ENCODE data around the gene ANKFN1. TPM values are rescaled to one million over a fixed set of nuclear protein-coding genes. Genes with fewer than 3 reads are reported as not detected.

Gene ANKFN1
- total RNA-seq, 1 donor from 2014 or later = not detected

DNA sequence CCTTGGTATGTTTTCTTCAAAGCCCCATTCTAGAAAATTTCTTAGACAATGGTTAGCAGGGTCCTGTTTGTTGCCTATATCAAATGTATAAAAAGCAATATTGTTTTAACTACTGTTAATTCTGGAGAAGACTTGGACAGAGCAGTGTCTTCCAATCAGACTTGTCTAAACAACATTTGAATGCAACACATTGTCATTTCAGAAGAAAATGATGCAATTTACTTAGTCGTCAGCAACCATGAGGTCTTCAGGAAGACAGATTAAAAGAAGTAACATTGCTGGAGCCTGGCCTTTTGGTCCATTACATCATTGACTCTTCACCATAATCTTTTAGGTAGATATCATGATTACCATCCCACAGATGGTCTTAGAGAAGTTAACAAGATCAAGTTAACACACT lies 94.5 kb downstream of the ANKFN1 start:
- H3K79me2 ChIP-seq (ENCODE audit: low read depth) = no peaks in the 10 kb centered on the region
- no peaks in the 10 kb centered on the region for H3F3A ChIP-seq (ENCODE audit: low read depth)
- Mint-ChIP-seq H3K27ac (no peak overlapping the region), H3K4me1 (no peaks in the 10 kb centered on the region), H3K9me3 (no peaks in the 10 kb centered on the region), H3K36me3 (no peaks in the 10 kb centered on the region), H3K4me3 (no peak overlapping the region), H3K27me3 (ENCODE audit: insufficient read depth, low read depth) (peaks cover 8% of the 10 kb centered on the region)
- no peaks in the 10 kb centered on the region for H4K20me1 ChIP-seq (ENCODE audit: low read depth)
- DNase-seq (ENCODE audit: low spot score) = no peak
- H3K36me3 ChIP-seq = no peaks in the 10 kb centered on the region
- no peak overlapping the region for H3K4me3 ChIP-seq
- H3K4me2 ChIP-seq = no peak overlapping the region
- H3K9me3 ChIP-seq (ENCODE audit: low read depth) = no peaks in the 10 kb centered on the region
- H3K27me3 ChIP-seq = no peaks in the 10 kb centered on the region
- no peaks in the 10 kb centered on the region for H3K4me1 ChIP-seq
- H2AFZ ChIP-seq (replicated peaks) = no peak overlapping the region
- no peak overlapping the region for H3K9ac ChIP-seq
- no peak overlapping the region for H3K27ac ChIP-seq
- TF ChIP-seq, protein P1, sequence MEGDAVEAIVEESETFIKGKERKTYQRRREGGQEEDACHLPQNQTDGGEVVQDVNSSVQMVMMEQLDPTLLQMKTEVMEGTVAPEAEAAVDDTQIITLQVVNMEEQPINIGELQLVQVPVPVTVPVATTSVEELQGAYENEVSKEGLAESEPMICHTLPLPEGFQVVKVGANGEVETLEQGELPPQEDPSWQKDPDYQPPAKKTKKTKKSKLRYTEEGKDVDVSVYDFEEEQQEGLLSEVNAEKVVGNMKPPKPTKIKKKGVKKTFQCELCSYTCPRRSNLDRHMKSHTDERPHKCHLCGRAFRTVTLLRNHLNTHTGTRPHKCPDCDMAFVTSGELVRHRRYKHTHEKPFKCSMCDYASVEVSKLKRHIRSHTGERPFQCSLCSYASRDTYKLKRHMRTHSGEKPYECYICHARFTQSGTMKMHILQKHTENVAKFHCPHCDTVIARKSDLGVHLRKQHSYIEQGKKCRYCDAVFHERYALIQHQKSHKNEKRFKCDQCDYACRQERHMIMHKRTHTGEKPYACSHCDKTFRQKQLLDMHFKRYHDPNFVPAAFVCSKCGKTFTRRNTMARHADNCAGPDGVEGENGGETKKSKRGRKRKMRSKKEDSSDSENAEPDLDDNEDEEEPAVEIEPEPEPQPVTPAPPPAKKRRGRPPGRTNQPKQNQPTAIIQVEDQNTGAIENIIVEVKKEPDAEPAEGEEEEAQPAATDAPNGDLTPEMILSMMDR (IDR thresholded peaks at IDR 0.05) = no peak
- TF ChIP-seq EZH2phosphoT487 (IDR thresholded peaks at IDR 0.05) = no peak
- no peak for TF ChIP-seq EZH2 (IDR thresholded peaks at IDR 0.05)

DNA sequence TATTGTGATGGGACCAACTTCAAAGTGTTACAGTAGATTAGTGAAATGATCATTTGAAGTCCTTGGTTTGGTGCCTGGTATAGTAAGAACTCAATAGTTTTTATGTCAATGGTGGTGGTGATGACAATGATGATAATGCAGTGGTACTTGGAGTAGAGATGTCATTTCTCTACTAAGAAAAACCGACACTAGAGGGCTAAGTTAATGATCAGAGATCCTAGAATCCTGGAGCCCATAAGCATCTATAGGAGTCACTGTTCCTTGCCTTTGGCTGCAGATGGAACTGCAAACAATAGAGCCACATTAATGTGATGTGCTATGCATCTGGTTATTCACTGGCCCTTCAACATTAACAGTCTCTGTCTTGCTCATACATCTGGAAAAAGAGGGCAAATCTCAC lies 103.8 kb downstream of the ANKFN1 start:
- Mint-ChIP-seq H3K36me3 (no peaks in the 10 kb centered on the region), H3K27me3 (ENCODE audit: insufficient read depth, low read depth) (no peaks in the 10 kb centered on the region), H3K27ac (no peak overlapping the region), H3K9me3 (no peaks in the 10 kb centered on the region), H3K4me3 (no peak overlapping the region), H3K4me1 (no peaks in the 10 kb centered on the region)
- Histone ChIP-seq H3K9ac (no peak overlapping the region), H3K4me3 (no peak overlapping the region), H3K4me2 (no peak overlapping the region), H3K4me1 (peaks cover 2% of the 10 kb centered on the region), H3K27me3 (no peaks in the 10 kb centered on the region), H3K9me3 (ENCODE audit: low read depth) (no peaks in the 10 kb centered on the region), H3K36me3 (no peaks in the 10 kb centered on the region), H3F3A (ENCODE audit: low read depth) (no peaks in the 10 kb centered on the region), H4K20me1 (ENCODE audit: low read depth) (no peaks in the 10 kb centered on the region), H3K27ac (no peak overlapping the region), H2AFZ (replicated peaks) (no peak overlapping the region), H3K79me2 (ENCODE audit: low read depth) (no peaks in the 10 kb centered on the region)
- TF ChIP-seq, protein P1 (IDR thresholded peaks at IDR 0.05) = no peak
- no peak for TF ChIP-seq EZH2 (IDR thresholded peaks at IDR 0.05)
- TF ChIP-seq EZH2phosphoT487 (IDR thresholded peaks at IDR 0.05) = no peak
- no peak for DNase-seq (ENCODE audit: low spot score)

DNA sequence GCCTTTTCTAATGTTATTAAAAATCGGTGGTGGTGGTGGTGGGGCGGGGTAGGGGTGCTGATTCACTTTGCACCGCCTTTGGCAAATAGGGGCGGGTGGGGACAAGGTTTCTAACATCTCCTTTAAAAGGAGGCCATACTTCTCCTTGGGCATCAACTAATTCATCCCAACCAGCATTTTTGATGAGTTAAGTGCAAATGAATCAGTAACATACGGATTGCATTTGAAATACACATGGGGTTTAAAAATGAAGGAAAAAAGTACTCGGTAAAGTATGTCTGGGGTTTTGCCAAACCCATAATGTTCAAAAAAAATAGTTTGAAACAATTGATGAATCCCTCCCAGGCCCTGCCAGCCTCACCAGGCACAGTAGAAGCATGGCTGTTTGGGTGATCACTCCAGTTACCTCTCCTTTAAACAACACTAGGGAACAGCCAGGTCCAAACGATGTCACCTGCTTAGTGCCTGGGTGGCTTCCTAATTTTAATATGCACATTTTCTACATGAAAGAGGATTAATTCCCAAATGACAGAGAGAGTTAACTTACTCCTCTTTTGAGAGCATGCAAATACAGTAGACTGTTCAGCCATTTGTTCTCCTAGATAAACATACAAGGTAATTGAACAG lies 107.2 kb downstream of the ANKFN1 start:
- Histone ChIP-seq H3K79me2 (ENCODE audit: low read depth) (no peaks in the 10 kb centered on the region), H3K4me1 (peaks cover 15% of the 10 kb centered on the region), H3F3A (ENCODE audit: low read depth) (no peaks in the 10 kb centered on the region), H3K27ac (no peak overlapping the region), H3K9ac (no peak overlapping the region), H2AFZ (replicated peaks) (no peak overlapping the region), H3K4me3 (no peak overlapping the region), H4K20me1 (ENCODE audit: low read depth) (no peaks in the 10 kb centered on the region), H3K36me3 (no peaks in the 10 kb centered on the region), H3K4me2 (no peak overlapping the region), H3K27me3 (no peaks in the 10 kb centered on the region), H3K9me3 (ENCODE audit: low read depth) (no peaks in the 10 kb centered on the region)
- Mint-ChIP-seq H3K36me3 (no peaks in the 10 kb centered on the region), H3K9me3 (no peaks in the 10 kb centered on the region), H3K4me1 (peaks cover 12% of the 10 kb centered on the region), H3K27me3 (ENCODE audit: insufficient read depth, low read depth) (no peaks in the 10 kb centered on the region), H3K4me3 (no peak overlapping the region), H3K27ac (no peak overlapping the region)
- no peak for TF ChIP-seq EZH2phosphoT487 (IDR thresholded peaks at IDR 0.05)
- no peak for TF ChIP-seq EZH2 (IDR thresholded peaks at IDR 0.05)
- TF ChIP-seq, protein P1 (IDR thresholded peaks at IDR 0.05) = no peak
- no peak for DNase-seq (ENCODE audit: low spot score)
